A549 (cell line): ENCODE data around the gene SPEF1. TPM values are rescaled to one million over a fixed set of nuclear protein-coding genes. Genes with fewer than 3 reads are reported as not detected.

Experiments used
- ATAC-seq, 2 experiments: fragments of 200-7000 bp in 1 of 2; fragments of >200 bp in 1 of 2; cut with Nextera tagmentation in 1 of 2; cut with Tn5 transposase in 1 of 2; 3 replicates each; pipeline versions ENCODE4 v1.8.0 to v1.9.1; 2018 to 2020; ENCODE audit warnings: mild to moderate bottlenecking in 1 of 2, moderate library complexity in 1 of 2
- CTCF ChIA-PET: fragments of 300-600 bp; sonication (Branson Sonifier 250); formaldehyde crosslinking; extraction: SDS; loops from one replicate; lab custom pipeline; 2021; ENCODE audit warnings: antibody characterized with exemption, inconsistent platforms; lab: Yijun Ruan, JAX
- POLR2A ChIA-PET: fragments of 350-600 bp; formaldehyde crosslinking; extraction: SDS; loops from one replicate; lab custom pipeline; 2021; ENCODE audit warnings: antibody characterized with exemption, inconsistent platforms; lab: Yijun Ruan, JAX
- DNase-seq, 2 experiments: peaks; one replicate each; pipeline versions ENCODE4 v3.0.0 to v3.0.0-alpha.2; 2011 to 2016; ENCODE audit warnings: low read depth in 1 of 2, low spot score in 1 of 2
- FAIRE-seq: peaks from 2 replicates; lab custom pipeline; 2011; peaks lifted over from hg19 to GRCh38; lab: Jason Lieb, UNC
- H3K27ac ChIP-seq, 2 experiments: fragments of >200 bp; sonication (Bioruptor Twin); formaldehyde crosslinking; 3 replicates each; pipeline ENCODE4 v1.5.1; 2016 to 2017
- H3K4me1 ChIP-seq: fragments of >200 bp; sonication (Bioruptor Twin); formaldehyde crosslinking; 3 replicates; pipeline ENCODE4 v1.6.1; 2016
- H3K4me2 ChIP-seq: fragments of >200 bp; sonication (Bioruptor Twin); formaldehyde crosslinking; 3 replicates; pipeline ENCODE4 v1.6.1; 2016
- H3K4me3 ChIP-seq: fragments of >200 bp; sonication (Bioruptor Twin); formaldehyde crosslinking; 3 replicates; pipeline ENCODE4 v1.5.1; 2016
- H3K9me3 ChIP-seq: fragments of >200 bp; sonication (Bioruptor Twin); formaldehyde crosslinking; 3 replicates; pipeline ENCODE4 v1.6.1; 2016
- CBX2 ChIP-seq: fragments of 200-600 bp; sonication (generic); IDR thresholded peaks from 2 replicates; pipeline ENCODE4 v1.6.1; 2016; ENCODE audit warnings: low read depth, mild to moderate bottlenecking, borderline replicate concordance
- CBX8 ChIP-seq: fragments of 200-600 bp; sonication (generic); IDR thresholded peaks from 2 replicates; pipeline ENCODE4 v1.6.1; 2016
- CEBPB ChIP-seq, 2 experiments: fragments of >200 bp in 1 of 2; sonication (Bioruptor Twin) in 1 of 2; formaldehyde crosslinking in 1 of 2; IDR thresholded peaks; 2 replicates each; pipeline ENCODE4 v1.6.1; 2012 to 2016
- CHD4 ChIP-seq: fragments of 200-600 bp; sonication (generic); IDR thresholded peaks from 2 replicates; pipeline ENCODE4 v1.6.1; 2016; ENCODE audit warnings: antibody characterized with exemption, mild to moderate bottlenecking, borderline replicate concordance
- EP300 ChIP-seq, 2 experiments: fragments of >200 bp; sonication (Bioruptor Twin); formaldehyde crosslinking; IDR thresholded peaks; 2 replicates in 1 of 2; 3 replicates in 1 of 2; pipeline ENCODE4 v1.6.1; 2016 to 2017
- FOXS1 ChIP-seq: fragments of 250-450 bp; sonication (Bioruptor Pico); IDR thresholded peaks from 2 replicates; pipeline ENCODE4 v1.5.0; 2020; ENCODE audit warnings: mild to moderate bottlenecking, moderate library complexity
- GATA3 ChIP-seq: IDR thresholded peaks from 2 replicates; pipeline ENCODE4 v1.6.1; 2012; ENCODE audit warnings: borderline replicate concordance
- HOXA7 ChIP-seq: fragments of 250-450 bp; sonication (Bioruptor Pico); IDR thresholded peaks from 2 replicates; pipeline ENCODE4 v1.5.0; 2020; ENCODE audit warnings: mild to moderate bottlenecking, moderate library complexity
- HOXB13 ChIP-seq: fragments of 250-450 bp; sonication (Bioruptor Pico); IDR thresholded peaks from 2 replicates; pipeline ENCODE4 v1.5.0; 2020; ENCODE audit warnings: low read depth, mild to moderate bottlenecking, moderate library complexity
- KDM5A ChIP-seq: fragments of 200-600 bp; sonication (generic); IDR thresholded peaks from 2 replicates; pipeline ENCODE4 v1.6.1; 2016; ENCODE audit warnings: antibody characterized with exemption, mild to moderate bottlenecking
- MAFK ChIP-seq: fragments of 450-650 bp; IDR thresholded peaks from 2 replicates; pipeline ENCODE4 v1.6.1; 2014; ENCODE audit not compliant: partially characterized antibody
- MAZ ChIP-seq: fragments of 150-350 bp; IDR thresholded peaks from 2 replicates; pipeline ENCODE4 v1.6.1; 2014; ENCODE audit warnings: antibody characterized with exemption, low read depth, low read length, borderline replicate concordance
- NFE2L2 ChIP-seq: fragments of 150-350 bp; conservative IDR thresholded peaks from 2 replicates; pipeline ENCODE4 v1.6.1; 2014; ENCODE audit warnings: low read length
- POLR2AphosphoS2 ChIP-seq: conservative IDR thresholded peaks from 2 replicates; pipeline ENCODE4 v1.6.1; 2012; ENCODE audit warnings: low read length, improper control_type of control experiment, inconsistent platforms
- RAD21 ChIP-seq, 2 experiments: fragments of >200 bp in 1 of 2; sonication (Bioruptor Twin) in 1 of 2; formaldehyde crosslinking in 1 of 2; IDR thresholded peaks in 1 of 2; conservative IDR thresholded peaks in 1 of 2; 2 replicates in 1 of 2; 3 replicates in 1 of 2; pipeline ENCODE4 v1.6.1; 2012 to 2018; ENCODE audit warnings: inconsistent platforms in 1 of 2
- RARB ChIP-seq: fragments of 250-450 bp; sonication (Bioruptor Pico); IDR thresholded peaks from 2 replicates; pipeline ENCODE4 v1.8.0; 2021; ENCODE audit warnings: mild to moderate bottlenecking, moderate library complexity
- RFX5 ChIP-seq: fragments of 450-650 bp; IDR thresholded peaks from 2 replicates; pipeline ENCODE4 v1.7.1; 2014; ENCODE audit warnings: antibody characterized with exemption, mild to moderate bottlenecking, moderate library complexity
- ZFP36 ChIP-seq: fragments of 450-650 bp; IDR thresholded peaks from 2 replicates; pipeline ENCODE4 v1.6.1; 2014; ENCODE audit warnings: borderline replicate concordance; ENCODE audit not compliant: partially characterized antibody
- WGBS: methylation state at CpG from one replicate; pipeline ENCODE4 v1.1.6; 2017; ENCODE audit errors: missing lambda C conversion rate; 5-methylcytosine and 5-hydroxymethylcytosine counted together
- polyA plus RNA-seq, 4 experiments: library from polyadenylated mRNA; depleted of rRNA in 3 of 4; stranded (reverse); fragments of >200 nt; fragmentation: RNase III in 1 of 4; extraction: RNeasy Plus Mini Kit Qiagen cat#74134 plus additional on column Dnase treatment in 1 of 4; gene quantifications; 2 replicates in 3 of 4; 3 replicates in 1 of 4; pipeline ENCODE4 v1.2.3, GENCODE V29; 2011 to 2017
- TF ChIP-seq, protein P1 (sequence below): fragments of 450-650 bp; IDR thresholded peaks from 2 replicates; pipeline ENCODE4 v1.6.1; 2014; ENCODE audit warnings: antibody characterized with exemption
- TF ChIP-seq, protein P2 (sequence below): fragments of 250-450 bp; sonication (Bioruptor Pico); IDR thresholded peaks from 2 replicates; pipeline ENCODE4 v1.5.0; 2020; ENCODE audit warnings: low read depth, mild to moderate bottlenecking, moderate library complexity
- TF ChIP-seq, protein P3 (sequence below): IDR thresholded peaks from 2 replicates; pipeline ENCODE4 v1.6.1; 2012; ENCODE audit warnings: low read depth, borderline replicate concordance
- TF ChIP-seq, protein P4 (sequence below): fragments of >200 bp; sonication (Bioruptor Twin); formaldehyde crosslinking; IDR thresholded peaks from 3 replicates; pipeline ENCODE4 v1.6.1; 2016
- TF ChIP-seq, protein P5 (sequence below): fragments of 250-450 bp; sonication (Bioruptor Pico); IDR thresholded peaks from 2 replicates; pipeline ENCODE4 v1.5.0; 2021; ENCODE audit warnings: mild to moderate bottlenecking, moderate library complexity, borderline replicate concordance
- TF ChIP-seq, protein P6 (sequence below): fragments of 150-350 bp; IDR thresholded peaks from 2 replicates; pipeline ENCODE4 v1.6.1; 2014; ENCODE audit warnings: low read depth, mild to moderate bottlenecking, low read length

Gene SPEF1
- polyA plus RNA-seq, 2 of the 4 experiments (the other 2 are of a cell fraction): 0.41 to 1.3 TPM

DNA sequence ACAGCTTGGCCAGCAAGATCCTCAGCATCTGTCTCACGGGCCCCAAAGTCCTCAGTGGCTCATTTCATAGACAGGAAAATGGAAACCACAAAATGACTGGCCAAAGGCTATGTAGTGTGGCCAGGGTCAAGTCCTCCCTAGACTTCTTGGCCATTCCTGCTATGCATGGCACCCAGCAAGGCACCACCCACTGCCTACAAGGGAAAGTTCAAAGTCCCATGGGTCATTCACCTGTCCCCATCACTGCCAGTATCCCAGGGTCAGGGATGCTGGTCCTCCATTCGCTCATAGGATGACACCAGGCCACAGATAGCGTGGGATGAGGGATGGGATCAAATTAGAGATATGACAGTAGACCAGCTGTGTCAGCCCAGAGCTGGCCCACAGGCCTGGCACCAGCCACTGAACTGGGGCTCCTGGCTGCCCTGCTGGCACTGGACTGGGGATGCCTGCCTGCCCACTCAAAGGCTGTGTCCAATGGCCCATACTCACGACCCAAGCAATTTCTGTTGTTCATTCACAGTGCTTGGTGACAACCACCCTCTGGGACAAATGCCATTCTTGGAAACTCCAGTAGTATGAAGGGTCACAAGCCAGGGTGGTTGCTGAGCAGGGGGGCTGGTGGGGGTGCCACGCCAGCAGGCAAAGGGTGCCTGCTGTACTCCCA is 25.3 kb downstream of the SPEF1 start:
- DNase-seq (no peak), ATAC-seq (no peak), FAIRE-seq (no peak)
- Histone ChIP-seq H3K27ac (no peak overlapping the region), H3K9me3 (no peaks in the 10 kb centered on the region), H3K4me2 (no peak overlapping the region), H3K4me1 (no peaks in the 10 kb centered on the region; the same call in 2 of the 3 replicates), H3K4me3 (no peak overlapping the region)
- 94% methylated on average over 4 of the region's 5 CpGs for WGBS
- POLR2A ChIA-PET: interaction anchor here (2.3 kb wide), 1 partner anchor 12 kb away, joined by 8 read pairs; the partner anchor contains the start of gene ADISSP
- TF ChIP-seq CHD4 (no peak), MAZ (no peak), NFE2L2 (no peak), GATA3 (no peak), HOXA7 (CRISPR knock-in tag) (no peak), POLR2AphosphoS2 (no peak), ZFP36 (no peak)
- TF ChIP-seq, protein P1, sequence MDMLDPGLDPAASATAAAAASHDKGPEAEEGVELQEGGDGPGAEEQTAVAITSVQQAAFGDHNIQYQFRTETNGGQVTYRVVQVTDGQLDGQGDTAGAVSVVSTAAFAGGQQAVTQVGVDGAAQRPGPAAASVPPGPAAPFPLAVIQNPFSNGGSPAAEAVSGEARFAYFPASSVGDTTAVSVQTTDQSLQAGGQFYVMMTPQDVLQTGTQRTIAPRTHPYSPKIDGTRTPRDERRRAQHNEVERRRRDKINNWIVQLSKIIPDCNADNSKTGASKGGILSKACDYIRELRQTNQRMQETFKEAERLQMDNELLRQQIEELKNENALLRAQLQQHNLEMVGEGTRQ: no peak
- TF ChIP-seq, protein P2, sequence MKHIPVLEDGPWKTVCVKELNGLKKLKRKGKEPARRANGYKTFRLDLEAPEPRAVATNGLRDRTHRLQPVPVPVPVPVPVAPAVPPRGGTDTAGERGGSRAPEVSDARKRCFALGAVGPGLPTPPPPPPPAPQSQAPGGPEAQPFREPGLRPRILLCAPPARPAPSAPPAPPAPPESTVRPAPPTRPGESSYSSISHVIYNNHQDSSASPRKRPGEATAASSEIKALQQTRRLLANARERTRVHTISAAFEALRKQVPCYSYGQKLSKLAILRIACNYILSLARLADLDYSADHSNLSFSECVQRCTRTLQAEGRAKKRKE (CRISPR knock-in tag): no peak
- TF ChIP-seq, protein P3, sequence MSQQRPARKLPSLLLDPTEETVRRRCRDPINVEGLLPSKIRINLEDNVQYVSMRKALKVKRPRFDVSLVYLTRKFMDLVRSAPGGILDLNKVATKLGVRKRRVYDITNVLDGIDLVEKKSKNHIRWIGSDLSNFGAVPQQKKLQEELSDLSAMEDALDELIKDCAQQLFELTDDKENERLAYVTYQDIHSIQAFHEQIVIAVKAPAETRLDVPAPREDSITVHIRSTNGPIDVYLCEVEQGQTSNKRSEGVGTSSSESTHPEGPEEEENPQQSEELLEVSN: no peak
- CTCF ChIA-PET: interaction anchor here (1.2 to 72.1 kb wide), 8 partner anchors 8 to 99 kb away, joined by 5 to 2233 read pairs (median 34); partner anchors contain the start of genes ADAM33, ADISSP, AP5S1 and CENPB

DNA sequence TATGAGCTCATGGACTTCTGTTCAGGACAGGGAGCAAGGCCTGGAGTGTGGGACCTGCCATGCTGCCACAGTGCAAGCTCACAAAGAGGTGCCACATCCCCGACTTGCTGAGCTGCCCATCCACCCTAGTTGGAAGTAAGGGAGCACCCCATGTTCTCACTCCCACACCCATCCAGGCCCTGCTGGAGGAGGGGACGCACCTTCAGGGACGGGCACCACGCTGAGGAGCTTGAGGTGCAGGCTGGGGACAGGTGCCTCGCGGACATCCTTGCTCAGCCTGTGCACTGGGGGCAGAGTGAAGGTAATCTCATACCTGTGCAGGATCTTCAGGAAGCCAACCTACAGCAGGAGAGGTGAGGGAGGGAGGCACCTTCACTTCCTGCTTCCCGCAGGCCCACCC is 26.0 kb downstream of the SPEF1 start:
- CTCF ChIA-PET: interaction anchor here (0.5 to 72.1 kb wide), 11 partner anchors 8 to 317 kb away, joined by 3 to 2233 read pairs (median 7); partner anchors contain the start of genes ADAM33, ADISSP, CENPB and GFRA4
- no peak for FAIRE-seq

DNA sequence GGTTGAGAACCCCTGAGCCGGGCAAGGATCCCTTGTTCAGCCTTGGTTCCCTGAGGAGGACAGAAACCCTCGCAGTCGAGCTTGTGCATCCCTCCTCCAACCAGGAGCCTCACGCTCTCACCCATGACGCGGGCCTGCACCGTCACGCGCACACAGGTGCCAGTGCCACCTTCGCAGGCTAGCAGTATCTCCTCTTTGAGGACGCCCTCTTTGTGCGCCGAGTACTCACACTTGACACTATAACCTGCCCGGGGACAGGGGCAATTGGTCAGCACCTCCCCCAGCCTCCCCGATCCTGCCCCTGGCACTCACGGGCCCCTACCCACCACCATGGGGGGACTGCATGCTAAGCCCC is 27.0 kb downstream of the SPEF1 start:
- CTCF ChIA-PET: interaction anchor here (0.7 to 72.1 kb wide), 12 partner anchors 7 to 318 kb away, joined by 3 to 2233 read pairs (median 5); partner anchors contain the start of genes ADAM33, ADISSP, AP5S1 and CENPB

More for the DNA sequence above, 26.0 kb downstream of the SPEF1 start:
- ATAC-seq (no peak), DNase-seq (no peak)
- Histone ChIP-seq H3K27ac (no peak overlapping the region), H3K4me3 (no peak overlapping the region), H3K9me3 (no peaks in the 10 kb centered on the region), H3K4me2 (no peak overlapping the region), H3K4me1 (peaks cover 6% of the 10 kb centered on the region; the same call in 2 of the 3 replicates)
- TF ChIP-seq FOXS1: no peak
- TF ChIP-seq, protein P4, sequence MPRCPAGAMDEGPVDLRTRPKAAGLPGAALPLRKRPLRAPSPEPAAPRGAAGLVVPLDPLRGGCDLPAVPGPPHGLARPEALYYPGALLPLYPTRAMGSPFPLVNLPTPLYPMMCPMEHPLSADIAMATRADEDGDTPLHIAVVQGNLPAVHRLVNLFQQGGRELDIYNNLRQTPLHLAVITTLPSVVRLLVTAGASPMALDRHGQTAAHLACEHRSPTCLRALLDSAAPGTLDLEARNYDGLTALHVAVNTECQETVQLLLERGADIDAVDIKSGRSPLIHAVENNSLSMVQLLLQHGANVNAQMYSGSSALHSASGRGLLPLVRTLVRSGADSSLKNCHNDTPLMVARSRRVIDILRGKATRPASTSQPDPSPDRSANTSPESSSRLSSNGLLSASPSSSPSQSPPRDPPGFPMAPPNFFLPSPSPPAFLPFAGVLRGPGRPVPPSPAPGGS: no peak
- TF ChIP-seq CEBPB (IDR thresholded peaks at IDR 0.05): no peak
- no peak for TF ChIP-seq RAD21 (conservative IDR thresholded peaks at IDR 0.05 in 1 of 2, IDR thresholded peaks at IDR 0.05 in 1 of 2)
- POLR2A ChIA-PET: interaction anchor here (0.6 to 2.3 kb wide), 2 partner anchors 13 to 55 kb away, joined by 8 read pairs; partner anchors contain the start of gene ADISSP
- WGBS: 90% methylated on average over 7 of the region's 7 CpGs

More for the DNA sequence above, 27.0 kb downstream of the SPEF1 start:
- Histone ChIP-seq H3K27ac (no peak overlapping the region), H3K4me1 (peaks cover 7% of the 10 kb centered on the region; the same call in 2 of the 3 replicates), H3K4me3 (no peak overlapping the region), H3K9me3 (no peaks in the 10 kb centered on the region), H3K4me2 (no peak overlapping the region)
- POLR2A ChIA-PET: interaction anchor here (2.3 kb wide), 1 partner anchor 14 kb away, joined by 8 read pairs; the partner anchor contains the start of gene ADISSP
- TF ChIP-seq, protein P2 (CRISPR knock-in tag): no peak
- TF ChIP-seq FOXS1 (no peak), MAZ (no peak), CBX2 (no peak), RARB (CRISPR knock-in tag) (no peak), RFX5 (no peak), HOXB13 (CRISPR knock-in tag) (no peak), EP300 (IDR thresholded peaks at IDR 0.05) (no peak), CBX8 (no peak), MAFK (no peak), KDM5A (no peak)
- TF ChIP-seq, protein P5, sequence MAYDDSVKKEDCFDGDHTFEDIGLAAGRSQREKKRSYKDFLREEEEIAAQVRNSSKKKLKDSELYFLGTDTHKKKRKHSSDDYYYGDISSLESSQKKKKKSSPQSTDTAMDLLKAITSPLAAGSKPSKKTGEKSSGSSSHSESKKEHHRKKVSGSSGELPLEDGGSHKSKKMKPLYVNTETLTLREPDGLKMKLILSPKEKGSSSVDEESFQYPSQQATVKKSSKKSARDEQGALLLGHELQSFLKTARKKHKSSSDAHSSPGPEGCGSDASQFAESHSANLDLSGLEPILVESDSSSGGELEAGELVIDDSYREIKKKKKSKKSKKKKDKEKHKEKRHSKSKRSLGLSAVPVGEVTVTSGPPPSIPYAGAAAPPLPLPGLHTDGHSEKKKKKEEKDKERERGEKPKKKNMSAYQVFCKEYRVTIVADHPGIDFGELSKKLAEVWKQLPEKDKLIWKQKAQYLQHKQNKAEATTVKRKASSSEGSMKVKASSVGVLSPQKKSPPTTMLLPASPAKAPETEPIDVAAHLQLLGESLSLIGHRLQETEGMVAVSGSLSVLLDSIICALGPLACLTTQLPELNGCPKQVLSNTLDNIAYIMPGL (CRISPR knock-in tag): no peak
- TF ChIP-seq, protein P6, sequence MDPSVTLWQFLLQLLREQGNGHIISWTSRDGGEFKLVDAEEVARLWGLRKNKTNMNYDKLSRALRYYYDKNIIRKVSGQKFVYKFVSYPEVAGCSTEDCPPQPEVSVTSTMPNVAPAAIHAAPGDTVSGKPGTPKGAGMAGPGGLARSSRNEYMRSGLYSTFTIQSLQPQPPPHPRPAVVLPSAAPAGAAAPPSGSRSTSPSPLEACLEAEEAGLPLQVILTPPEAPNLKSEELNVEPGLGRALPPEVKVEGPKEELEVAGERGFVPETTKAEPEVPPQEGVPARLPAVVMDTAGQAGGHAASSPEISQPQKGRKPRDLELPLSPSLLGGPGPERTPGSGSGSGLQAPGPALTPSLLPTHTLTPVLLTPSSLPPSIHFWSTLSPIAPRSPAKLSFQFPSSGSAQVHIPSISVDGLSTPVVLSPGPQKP: no peak
- 98% methylated on average over 14 of the region's 16 CpGs for WGBS
- ATAC-seq (no peak), FAIRE-seq (no peak), DNase-seq (no peak)
